LNCaP clone FGC (cell line): ENCODE measurements around the gene EIF2B1.

Experiments used
- DNase-seq: peaks from one replicate; pipeline ENCODE4 v3.0.0-alpha.2; 2011; ENCODE audit warnings: low read depth
- H3K4me3 ChIP-seq: 2 replicates; pipeline ENCODE4 v1.5.1; 2011; ENCODE audit warnings: mild to moderate bottlenecking, low read depth, low read length, control low read depth
- TF ChIP-seq, protein P1 (sequence below): IDR thresholded peaks from 2 replicates; pipeline ENCODE4 v1.5.1; 2012; ENCODE audit warnings: mild to moderate bottlenecking; ENCODE audit not compliant: control insufficient read depth, insufficient read depth; ENCODE audit errors: extremely low read depth

EIF2B1 gene

DNA sequence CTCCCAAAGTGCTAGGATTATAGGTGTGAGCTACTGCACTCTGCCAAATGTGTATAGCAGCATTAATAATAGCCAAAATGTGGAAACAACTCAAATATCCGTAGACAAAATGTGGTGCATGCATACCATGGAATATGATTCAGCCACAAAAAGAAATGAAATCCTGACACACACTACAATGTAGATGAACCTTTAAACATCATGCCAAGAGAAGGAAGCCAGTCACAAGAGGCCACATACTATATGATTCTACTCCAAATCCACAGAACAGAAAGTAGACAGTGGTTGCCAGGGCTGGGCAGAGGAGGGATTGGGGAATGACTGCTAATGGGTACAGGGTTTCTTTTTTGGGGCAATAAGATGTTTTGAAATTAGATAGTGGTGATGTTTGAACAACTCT lies 56.9 kb downstream of the EIF2B1 start:
- no peak for DNase-seq
- no peak overlapping the region for H3K4me3 ChIP-seq
- TF ChIP-seq, protein P1, sequence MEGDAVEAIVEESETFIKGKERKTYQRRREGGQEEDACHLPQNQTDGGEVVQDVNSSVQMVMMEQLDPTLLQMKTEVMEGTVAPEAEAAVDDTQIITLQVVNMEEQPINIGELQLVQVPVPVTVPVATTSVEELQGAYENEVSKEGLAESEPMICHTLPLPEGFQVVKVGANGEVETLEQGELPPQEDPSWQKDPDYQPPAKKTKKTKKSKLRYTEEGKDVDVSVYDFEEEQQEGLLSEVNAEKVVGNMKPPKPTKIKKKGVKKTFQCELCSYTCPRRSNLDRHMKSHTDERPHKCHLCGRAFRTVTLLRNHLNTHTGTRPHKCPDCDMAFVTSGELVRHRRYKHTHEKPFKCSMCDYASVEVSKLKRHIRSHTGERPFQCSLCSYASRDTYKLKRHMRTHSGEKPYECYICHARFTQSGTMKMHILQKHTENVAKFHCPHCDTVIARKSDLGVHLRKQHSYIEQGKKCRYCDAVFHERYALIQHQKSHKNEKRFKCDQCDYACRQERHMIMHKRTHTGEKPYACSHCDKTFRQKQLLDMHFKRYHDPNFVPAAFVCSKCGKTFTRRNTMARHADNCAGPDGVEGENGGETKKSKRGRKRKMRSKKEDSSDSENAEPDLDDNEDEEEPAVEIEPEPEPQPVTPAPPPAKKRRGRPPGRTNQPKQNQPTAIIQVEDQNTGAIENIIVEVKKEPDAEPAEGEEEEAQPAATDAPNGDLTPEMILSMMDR = no peak

GRCh38 chr12:123573870-123574269 lies 59.6 kb downstream of the EIF2B1 start:
- H3K4me3 ChIP-seq = no peak overlapping the region

DNA sequence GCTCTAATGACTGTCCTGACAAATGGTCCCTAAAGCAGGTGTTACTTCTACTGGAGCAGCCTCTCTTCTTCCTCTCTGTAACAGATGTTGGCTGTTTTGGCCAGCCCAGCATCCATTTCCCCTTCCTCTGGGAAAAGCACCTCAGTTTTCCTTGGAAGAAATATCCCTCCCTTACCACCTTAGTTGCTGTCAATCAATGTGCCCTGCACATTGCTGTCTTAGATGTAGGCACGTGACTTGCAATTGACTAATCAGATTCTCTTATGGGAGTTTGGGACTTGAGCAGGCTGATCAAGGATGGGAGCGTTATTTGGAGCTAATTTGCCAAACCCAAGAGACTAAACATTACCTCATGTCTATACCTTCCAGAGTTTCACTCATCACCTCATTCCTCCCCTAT lies 61.1 kb downstream of the EIF2B1 start:
- TF ChIP-seq, protein P1 = no peak
- DNase-seq = no peak
- H3K4me3 ChIP-seq = no peak overlapping the region

More at GRCh38 chr12:123573870-123574269, 59.6 kb downstream of the EIF2B1 start:
- no peak for DNase-seq
- TF ChIP-seq, protein P1 = no peak

DNA sequence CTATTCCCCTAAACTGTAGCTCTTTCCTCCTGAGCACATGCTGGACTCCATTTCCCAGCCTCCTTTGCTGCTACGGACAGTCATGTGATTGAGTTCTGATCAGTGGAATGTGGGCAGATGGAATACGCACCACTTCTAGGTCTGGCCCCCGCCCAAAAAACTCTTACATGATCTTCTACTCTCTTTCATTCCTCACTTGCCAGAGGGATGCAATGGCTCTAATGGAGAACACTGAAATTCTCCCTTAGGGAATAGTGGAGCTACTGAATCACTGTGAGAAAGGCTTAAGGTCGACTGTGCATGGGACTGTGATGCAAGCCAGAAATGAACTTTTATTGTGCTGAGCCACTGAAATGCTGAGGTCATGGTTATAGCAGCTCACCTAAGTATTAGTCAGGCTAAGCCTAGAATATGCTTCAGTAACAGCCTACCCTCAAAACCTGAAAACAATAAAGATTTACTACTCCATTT lies 62.1 kb downstream of the EIF2B1 start:
- H3K4me3 ChIP-seq = no peak overlapping the region
- TF ChIP-seq, protein P1 = no peak
- no peak for DNase-seq
